HG03045 (cell line): ENCODE results near the gene SORL1.

Experiments used
- ATAC-seq: cut with Tn5 transposase; IDR thresholded peaks from one replicate; pipeline ENCODE4 v1.9.1; 2021; ENCODE audit warnings: mild to moderate bottlenecking, moderate library complexity; ENCODE audit not compliant: unreplicated experiment

SORL1 gene

DNA sequence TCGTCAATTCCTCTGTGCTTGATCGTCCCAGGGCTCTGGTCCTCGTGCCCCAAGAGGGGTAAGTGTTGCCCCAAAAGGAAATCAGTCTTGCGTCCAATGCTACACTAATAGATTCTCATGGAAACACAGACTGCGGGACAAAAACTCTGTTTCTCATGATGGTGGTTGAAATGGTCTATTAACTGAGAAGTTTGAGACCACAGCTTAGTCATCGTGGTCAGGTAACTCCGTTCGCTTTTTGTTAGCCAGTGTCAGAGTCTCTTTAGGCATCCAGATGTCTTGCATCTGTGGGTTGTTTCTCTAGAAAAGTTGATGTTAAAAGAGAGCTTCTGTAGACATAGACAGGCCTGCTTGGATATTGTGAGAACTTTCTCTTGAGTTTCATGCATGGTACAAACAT lies 105.2 kb downstream of the SORL1 start:
- ATAC-seq = peak; percentile 79

DNA sequence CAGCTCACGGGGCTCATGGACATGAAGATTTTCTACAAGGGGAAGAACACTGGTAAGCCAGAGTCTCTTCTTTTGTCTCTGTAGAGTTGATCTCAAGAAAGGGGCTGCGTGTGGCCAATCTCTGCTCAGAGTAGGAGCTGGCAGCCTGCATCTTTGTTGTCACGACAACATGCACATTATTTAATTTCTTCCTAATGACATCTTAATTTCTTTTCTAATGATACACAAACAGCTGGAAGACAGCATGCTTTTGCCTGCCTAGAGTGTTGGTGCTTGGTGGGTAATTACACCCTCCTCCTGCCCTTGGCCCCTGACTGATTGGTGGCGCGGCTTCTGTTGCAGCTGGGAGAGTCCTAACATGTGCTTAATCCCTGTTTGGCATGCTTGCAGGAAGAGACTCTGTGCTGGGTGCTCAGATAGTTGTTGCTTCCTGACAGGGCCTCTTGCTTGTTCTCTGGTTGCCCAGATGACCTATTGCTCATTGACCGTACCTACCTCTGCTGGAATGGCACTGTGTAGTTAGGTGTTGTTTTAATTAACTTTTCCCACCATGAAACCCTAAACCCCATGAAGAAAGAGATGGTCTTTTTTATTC lies 107.6 kb downstream of the SORL1 start:
- no peak for ATAC-seq

DNA sequence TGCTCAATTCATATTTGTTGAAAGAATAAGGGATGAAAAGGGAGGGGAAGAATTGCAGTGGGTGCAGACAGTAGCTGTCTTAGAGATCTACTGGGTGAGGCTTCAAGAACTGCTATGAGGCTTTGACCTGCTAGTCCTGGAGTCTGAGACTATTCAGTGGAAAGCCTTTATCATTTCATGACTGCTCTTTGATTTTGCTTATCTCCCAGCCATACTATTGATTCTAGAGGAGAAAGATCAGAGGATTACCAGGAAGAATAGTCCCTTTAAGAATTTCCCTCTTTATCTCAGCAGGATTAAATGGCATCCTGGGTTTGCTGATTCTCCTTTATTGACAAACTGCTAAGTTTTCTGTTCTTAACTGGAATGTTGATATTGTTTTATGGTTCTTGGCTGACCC lies 108.1 kb downstream of the SORL1 start:
- ATAC-seq = no peak

DNA sequence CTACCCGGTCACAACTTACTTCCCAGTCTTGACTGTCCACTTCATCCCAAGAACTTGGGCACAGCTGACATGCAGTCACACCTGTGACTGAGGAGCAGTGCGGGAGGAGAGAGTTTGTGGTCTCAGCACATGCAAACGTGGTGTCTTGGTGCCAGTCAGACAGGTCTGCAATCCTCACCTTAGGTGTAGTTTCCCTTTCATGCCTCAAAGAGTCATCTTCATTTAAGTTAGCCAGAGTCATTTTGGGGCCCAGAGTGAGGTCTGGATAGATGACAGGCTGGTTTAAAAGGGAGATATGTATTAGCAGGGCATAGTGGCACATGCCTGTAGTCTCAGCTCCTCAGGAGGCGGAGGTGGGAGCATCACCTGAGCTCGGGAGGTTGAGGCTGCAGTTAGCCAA lies 109.1 kb downstream of the SORL1 start:
- no peak for ATAC-seq

DNA sequence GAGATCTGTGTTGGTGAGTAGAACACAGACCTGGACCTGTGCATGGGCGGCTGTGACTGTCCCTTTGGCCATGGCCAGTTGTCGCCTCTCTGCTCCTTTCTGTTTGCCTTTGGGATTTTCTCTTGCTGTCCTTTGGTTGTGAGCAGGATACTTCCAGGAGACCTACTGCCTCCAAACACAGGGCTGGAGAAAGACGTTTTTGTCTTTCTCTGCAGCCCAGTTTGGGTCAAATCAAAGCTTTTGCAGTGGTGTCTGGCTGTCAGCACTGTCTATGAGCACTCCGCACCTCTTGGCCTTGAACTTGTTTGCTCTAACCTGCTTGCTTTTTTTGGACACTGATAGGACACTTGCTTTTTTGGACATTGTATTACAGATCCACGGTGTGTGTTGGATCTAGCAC lies 109.6 kb downstream of the SORL1 start:
- no peak for ATAC-seq

DNA sequence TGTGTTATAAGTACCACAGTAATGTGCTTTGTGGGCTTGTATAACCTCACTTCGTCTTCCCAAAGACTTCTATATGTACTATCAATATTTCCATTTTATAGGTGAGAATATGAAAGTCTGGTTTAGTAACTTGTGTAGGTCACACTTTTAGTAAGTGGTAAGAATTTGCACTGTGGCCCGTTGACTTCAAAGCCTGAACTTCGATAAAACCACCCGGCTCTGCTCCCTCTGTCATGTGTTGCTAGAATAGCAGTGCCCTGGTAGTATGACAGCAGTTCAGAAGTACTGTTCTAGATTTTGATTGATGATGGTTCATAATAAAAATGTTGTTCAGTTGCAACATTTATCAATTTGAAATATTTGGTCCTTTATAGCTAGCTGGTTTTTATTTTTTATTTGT lies 110.9 kb downstream of the SORL1 start:
- ATAC-seq = no peak

DNA sequence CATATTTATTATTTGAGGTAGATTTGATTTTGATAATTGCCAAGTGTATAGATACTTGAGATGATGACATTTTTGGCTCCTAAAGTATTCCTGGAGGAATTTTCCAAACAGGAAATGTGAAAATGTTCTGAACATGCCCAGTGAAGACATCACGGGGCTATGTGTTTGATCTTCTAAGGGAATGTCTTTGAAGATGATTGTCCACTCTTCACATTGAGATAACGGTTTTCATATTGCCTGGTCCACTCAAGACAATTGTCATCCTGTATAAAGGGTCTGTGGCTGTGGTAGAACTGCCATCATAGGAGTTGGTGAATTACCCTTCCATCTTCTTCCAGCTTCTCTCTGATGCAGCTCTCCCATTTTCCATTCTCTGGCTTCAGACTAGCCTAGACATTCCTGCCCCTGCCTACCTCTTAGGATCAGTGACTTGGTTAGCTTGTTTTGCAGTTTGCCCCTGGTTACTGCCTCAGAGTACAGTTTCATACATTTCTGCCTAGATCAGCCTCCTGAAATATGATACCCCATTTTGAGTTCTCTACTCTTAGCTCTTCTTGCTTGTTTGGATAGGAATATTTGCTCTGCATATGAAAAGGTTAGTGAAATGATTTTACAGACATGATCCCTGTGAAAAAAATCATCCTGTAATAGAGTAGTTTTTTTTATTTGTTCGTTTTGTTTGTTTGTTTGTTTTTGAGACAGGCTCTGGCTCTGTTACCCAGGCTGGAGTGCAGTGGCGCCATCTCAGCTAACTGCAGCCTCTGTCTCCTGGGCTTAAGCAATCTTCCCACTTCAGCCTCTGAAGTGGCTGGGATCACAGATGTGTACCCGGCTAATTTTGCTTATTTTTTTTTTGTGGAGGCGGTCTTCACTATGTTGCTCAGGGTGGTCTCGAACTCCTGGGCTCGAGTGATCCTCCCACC lies 112.0 kb downstream of the SORL1 start:
- no peak for ATAC-seq

DNA sequence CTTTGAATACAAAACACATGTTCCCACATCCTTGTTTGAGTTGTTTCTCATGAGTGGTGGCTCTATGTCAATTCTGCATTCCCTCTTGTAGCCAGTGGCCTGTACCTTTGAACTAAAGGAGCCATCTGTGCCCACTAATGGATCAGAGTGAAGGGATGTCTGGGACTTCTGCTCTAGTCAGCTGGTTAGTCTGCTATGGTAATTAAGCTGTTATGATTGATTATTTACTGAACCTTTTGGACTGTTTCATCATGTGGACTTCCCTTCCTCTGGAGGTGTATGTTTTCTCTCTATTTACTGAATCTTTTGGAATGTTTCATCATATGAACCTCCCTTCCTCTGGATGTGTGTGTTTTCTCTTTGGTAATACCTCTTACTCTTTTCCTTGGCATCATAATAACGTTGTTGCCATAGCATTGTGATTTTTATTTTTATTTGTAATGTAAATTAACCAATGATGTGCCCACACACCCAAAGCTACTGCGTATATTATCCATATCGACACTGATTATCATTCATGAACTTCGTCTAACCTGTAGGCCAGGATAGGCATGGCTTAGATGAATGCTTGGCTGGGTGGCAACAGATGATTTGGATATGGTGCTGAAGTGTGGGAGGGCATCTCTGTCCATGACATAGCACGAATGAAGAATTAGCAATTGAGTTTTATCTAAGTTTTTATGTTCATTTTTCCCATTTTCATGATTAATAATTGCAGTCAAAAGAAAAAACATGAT lies 113.0 kb downstream of the SORL1 start:
- ATAC-seq = no peak

DNA sequence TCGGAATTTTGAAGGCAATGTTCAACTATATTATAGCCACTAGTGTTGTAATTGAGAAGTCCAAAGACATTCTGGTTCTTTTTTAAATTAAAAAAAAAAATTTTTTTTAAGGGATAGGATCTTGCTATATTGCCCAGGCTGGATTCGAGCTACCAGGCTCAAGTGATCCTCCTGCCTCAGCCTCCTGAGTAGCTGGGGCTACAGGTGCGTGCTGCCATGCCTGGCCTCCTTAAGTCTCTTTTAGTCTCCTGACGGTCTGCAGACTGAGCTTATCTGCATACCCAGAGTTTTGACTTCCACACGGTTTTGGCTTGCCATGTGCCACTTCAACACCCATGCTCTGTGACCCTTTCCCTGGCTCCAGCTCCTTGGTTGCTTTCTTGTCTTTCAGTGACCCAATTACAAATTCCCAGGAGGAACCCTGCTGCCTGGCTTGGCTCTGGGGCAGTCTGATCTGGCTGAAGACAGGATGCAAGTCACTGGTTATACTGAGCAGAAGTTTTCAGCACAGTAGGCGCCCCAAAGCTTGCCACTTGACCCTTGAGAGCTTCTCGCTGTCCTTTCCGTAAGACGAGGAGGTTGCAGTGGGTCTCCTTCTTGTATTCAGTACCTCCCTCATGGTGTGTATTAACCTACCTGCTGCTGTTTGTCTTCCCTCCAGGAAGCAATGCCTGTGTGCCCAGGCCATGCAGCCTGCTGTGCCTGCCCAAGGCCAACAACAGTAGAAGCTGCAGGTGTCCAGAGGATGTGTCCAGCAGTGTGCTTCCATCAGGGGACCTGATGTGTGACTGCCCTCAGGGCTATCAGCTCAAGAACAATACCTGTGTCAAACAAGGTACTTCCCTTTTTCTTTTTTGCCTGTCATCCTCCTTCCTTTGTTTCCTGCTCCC lies 114.4 kb downstream of the SORL1 start:
- no peak for ATAC-seq

DNA sequence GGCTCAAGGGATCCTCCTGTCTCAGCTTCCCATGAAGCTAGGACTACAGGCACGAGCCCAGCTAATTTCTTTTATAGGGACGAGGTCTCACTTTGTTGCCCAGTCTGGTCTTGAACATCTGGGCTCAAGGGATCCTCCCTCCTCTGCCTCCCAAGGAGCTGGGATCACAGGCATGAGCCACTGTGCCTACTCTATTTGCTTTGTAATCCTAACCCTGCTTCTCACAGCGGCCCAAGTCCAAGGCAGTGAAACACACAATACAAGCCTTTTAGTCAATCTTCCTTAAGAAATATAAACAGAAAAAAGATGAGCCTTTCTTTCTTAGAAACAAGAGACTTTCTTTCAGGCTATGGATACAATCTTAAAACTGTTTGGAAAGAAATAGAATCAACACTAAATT lies 115.9 kb downstream of the SORL1 start:
- no peak for ATAC-seq

DNA sequence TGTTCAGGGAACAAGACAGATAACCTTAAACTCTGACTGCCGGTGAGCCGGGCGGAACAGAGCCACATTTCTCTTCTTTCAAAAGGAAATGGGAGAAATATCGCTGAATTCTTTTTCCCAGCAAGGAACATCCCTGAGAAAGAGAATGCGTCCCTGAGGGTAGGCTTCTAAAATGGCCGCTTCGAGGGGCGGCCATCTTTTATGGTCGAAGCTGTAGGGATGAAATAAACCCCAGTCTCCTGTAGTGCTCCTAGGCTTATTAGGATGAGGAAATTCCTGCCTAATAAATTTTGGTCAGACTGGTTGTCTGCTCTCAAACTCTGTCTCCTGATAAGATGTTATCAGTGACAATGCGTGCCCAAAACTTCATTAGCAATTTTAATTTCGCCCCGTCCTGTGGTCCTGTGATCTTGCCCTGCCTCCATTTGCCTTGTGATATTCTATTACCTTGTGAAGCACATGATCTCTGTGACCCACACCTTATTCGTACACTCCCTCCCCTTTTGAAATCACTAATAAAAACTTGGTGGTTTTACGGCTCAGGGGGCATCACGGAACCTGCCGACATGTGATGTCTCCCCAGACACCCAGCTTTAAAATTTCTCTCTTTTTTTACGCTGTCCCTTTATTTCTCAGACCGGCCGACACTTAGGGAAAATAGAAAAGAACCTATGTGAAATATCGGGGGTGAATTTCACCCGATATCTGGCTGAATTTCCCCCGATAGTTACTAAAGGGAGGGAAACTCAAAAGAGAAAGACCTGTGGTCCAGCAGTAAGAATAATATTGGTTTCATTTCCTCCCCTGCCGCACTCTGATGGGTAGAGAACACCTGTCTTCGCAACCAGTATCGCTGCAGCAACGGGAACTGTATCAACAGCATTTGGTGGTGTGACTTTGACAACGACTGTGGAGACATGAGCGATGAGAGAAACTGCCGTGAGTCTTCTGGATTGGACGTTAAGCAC lies 117.5 kb downstream of the SORL1 start:
- ATAC-seq = peak; percentile 96

DNA sequence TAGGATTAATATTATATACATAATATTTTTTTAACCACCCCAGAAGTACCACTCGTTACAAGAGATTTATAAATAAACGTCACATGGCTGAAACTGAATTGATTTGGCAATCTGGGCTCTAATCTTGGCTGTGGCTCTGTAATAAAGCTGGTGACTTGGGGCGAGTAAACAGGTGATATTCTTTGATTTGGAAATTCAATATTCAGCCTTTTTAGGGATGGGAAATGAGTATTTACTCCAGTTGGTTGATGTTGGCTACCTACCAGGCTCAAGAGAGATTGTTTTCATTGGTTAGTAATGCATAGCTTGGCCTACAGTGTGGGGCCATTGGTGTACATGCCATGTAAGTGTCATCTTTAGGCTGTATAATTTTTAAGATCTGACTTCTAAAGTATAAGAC lies 118.3 kb downstream of the SORL1 start:
- no peak for ATAC-seq

DNA sequence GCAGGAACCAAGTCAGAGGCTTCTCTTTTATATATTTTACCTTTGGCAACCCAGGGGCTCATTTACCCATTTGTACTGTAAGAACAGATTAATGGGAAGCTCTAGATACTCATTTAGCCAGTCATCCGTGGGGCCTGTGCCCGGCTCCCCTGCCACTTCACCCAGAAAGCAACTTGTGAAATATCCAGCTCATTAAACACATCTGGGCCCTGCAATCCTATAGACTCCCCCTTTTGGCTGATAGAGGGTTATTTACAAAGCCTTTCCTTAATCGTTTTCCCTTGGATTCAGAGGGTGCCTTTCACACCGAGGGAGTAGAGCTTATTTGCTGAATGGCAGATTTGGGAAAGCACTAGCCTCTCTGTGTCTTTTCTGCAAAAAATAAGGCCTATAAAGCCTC lies 119.4 kb downstream of the SORL1 start:
- no peak for ATAC-seq

DNA sequence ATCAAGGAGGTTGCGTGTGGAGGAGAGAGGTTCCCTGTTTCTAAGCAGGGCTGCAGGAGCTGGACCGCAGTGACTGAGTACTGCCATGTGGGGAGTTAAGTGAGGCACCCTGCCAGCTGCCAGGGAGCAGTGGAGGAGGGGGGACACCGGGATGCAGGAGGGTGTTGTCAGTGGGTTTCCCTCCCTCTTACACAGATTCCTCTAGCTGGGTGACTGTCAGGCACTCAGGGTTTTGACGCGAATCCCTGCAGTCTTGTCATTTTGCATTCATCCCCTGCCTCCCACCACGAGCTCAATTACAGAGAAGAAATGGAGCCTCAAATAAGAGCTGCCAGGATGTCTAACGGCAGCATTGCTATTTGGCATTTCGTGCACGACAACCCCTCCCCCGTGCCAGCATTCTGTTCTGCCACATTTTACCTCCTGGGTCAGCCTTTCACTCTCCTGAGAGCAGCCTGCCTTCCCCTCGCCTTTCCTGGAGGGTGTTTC lies 120.5 kb downstream of the SORL1 start:
- ATAC-seq = no peak

DNA sequence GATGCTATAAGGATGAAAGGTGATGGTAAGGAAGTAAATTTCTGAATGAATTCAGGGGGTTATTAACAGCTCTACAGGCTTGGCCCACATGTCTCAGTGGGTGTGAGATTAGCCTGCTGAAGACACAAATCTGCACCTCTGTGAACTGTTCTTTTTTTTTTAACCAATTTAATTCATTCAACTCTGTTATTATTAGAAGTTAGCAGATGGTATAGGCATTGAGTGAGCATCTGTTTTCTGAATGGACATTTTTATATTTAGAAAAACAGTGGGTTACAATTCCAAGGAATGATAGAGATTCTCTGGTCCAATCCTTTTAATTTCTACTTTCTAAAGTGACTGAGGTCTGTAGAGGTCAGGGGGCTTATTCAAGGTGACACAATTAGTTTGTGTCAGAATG lies 122.7 kb downstream of the SORL1 start:
- no peak for ATAC-seq

DNA sequence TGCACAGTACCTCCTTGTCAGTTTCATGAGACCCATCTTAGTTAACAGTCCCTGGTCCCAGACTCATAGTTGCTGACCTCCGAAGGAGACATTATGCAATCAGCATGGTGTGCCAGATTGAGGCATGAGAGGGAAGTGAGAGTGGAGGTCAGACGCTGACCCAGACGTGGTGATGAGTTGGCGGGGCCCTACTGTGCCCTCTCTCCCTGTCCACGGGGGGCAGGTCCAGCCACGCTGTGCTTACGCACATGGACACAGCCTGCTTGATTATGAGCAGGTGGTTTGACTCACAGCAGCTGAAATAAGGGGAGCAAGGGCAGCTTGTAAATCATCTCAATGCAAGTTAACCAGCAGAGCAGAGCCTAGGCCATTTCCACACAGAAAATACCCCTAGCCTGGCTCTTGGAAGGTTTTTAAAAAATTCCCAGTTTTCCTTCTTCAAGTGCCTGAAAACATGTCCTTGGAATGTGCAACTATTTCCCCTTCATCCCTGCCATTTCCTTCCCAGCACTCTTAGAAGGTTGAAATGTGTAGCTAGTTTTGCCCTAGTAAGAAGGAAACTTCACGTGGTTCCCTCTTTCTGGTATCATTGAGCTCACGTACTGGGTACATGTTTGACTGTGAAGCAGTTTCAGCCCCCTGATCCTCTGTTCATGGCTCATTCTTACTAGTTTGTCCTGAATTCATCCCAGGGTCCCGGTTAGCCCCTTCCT lies 123.3 kb downstream of the SORL1 start:
- ATAC-seq = peak; percentile 55

DNA sequence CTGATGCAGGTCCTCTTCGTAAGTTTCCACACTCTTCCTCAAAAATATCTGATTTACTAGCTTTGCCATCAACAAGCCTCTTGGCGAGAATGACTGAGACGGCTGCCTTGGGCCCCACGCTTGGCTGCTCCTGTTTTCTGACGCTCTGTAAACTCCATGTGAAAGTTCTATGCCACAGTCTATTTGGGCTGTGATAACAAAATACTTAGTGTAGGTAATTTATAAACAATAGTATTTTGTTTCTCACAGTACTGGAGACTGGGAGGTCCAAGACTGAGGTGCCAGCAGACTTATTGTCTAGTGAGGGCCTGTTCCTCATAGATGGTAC lies 123.8 kb downstream of the SORL1 start:
- peak; percentile 29 for ATAC-seq

DNA sequence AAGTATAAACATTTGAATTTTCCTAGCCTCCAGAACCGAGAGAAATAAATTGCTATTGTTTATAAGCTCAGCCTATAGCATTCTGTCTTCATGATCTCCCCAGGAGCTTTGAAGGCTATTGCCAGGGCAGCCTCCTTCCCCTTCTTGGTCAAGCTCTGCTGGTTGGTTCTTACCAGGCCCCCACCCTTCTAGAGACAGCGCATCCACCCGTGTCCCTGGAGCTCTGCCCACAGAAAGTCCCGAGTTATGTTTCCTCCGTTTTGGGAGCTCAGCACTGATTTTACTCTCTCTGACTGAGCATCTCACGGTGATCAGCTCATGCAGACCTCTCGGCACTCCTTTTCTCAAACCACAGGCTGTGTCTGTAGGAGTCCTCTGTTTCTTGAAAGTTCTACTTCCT lies 124.4 kb downstream of the SORL1 start:
- no peak for ATAC-seq
